ENCODE results near the gene KLF13.

The KLF13 gene

GRCh38 chr15:31362886-31363285 lies 36.3 kb downstream of the KLF13 start:
- DNase-seq = no peak
- Histone ChIP-seq H3K27ac (ENCODE audit: insufficient read depth, low read length, poor library complexity, severe bottlenecking) (peak overlapping the region; percentile 91), H3K9me3 (ENCODE audit: control insufficient read depth, low read length) (no peaks in the 10 kb centered on the region), H3K36me3 (ENCODE audit: control insufficient read depth, insufficient read depth, low read length) (no peaks in the 10 kb centered on the region), H3K27me3 (replicated peaks; ENCODE audit: control insufficient read depth, insufficient read depth, low read length, poor library complexity, severe bottlenecking) (no peaks in the 10 kb centered on the region), H3K4me1 (ENCODE audit: control insufficient read depth, insufficient read depth, low read length, poor library complexity, severe bottlenecking) (peaks cover 97% of the 10 kb centered on the region), H3K4me3 (ENCODE audit: insufficient read depth, low read depth, low read length, poor library complexity, severe bottlenecking) (no peak overlapping the region)

DNA sequence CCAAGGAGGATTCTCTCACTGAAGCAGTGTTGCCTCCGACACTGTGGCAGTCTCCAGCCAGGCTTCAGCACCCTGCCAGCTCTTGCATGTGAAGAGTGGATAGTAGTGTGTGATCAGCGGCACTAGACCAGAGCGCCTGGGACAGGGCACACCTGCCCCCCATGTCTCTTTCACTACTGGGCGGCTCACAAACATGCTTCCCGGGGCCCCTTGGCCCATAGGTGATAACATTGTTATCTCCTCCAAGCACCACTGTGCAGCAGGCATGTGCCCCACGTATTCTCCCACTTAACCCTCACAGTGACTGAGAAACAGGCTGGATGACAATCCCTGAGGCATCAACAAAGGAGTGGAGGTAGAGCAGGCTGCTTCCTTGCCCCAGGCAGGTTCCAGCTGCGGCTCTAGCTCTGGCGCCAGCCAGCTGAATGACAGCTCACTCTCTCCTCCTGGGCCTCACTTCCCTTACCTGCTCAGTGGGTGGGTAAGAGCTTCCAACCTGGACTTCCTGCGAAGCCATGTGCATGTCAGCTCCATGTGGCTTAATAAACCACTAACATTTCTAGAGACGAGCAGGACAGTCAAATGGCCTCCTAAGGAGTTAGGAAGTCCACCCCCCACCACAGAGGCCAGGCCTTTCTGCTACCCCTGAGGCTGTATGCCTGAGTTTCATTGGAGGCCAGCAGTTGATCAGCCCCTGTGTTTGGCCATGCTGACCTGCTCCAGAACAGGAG lies 37.8 kb downstream of the KLF13 start:
- H3K4me1 ChIP-seq (ENCODE audit: control insufficient read depth, insufficient read depth, low read length, poor library complexity, severe bottlenecking) = peaks cover 93% of the 10 kb centered on the region
- no peak for DNase-seq
- peak overlapping the region; percentile 22 for H3K4me3 ChIP-seq (ENCODE audit: insufficient read depth, low read depth, low read length, poor library complexity, severe bottlenecking)
- no peaks in the 10 kb centered on the region for H3K9me3 ChIP-seq (ENCODE audit: control insufficient read depth, low read length)
- peak overlapping the region; percentile 68 for H3K27ac ChIP-seq (ENCODE audit: insufficient read depth, low read length, poor library complexity, severe bottlenecking)
- H3K36me3 ChIP-seq (ENCODE audit: control insufficient read depth, insufficient read depth, low read length) = no peaks in the 10 kb centered on the region
- H3K27me3 ChIP-seq (replicated peaks; ENCODE audit: control insufficient read depth, insufficient read depth, low read length, poor library complexity, severe bottlenecking) = no peaks in the 10 kb centered on the region

- Histone ChIP-seq H3K4me1 (ENCODE audit: control insufficient read depth, insufficient read depth, low read length, poor library complexity, severe bottlenecking) (peaks cover 93% of the 10 kb centered on the region), H3K27ac (ENCODE audit: insufficient read depth, low read length, poor library complexity, severe bottlenecking) (peak overlapping the region; percentile 68), H3K36me3 (ENCODE audit: control insufficient read depth, insufficient read depth, low read length) (no peaks in the 10 kb centered on the region)
These were observed 38.5 kb downstream of the KLF13 start for GRCh38 chr15:31365032-31365654.

GRCh38 chr15:31365655-31366127 lies 39.1 kb downstream of the KLF13 start:
- H3K9me3 ChIP-seq (ENCODE audit: control insufficient read depth, low read length) = no peaks in the 10 kb centered on the region
- DNase-seq = peak; percentile 52 to 61 (median 61)
- H3K36me3 ChIP-seq (ENCODE audit: control insufficient read depth, insufficient read depth, low read length) = no peaks in the 10 kb centered on the region
- peaks cover 88% of the 10 kb centered on the region for H3K4me1 ChIP-seq (ENCODE audit: control insufficient read depth, insufficient read depth, low read length, poor library complexity, severe bottlenecking)
- H3K27me3 ChIP-seq (replicated peaks; ENCODE audit: control insufficient read depth, insufficient read depth, low read length, poor library complexity, severe bottlenecking) = no peaks in the 10 kb centered on the region
- H3K27ac ChIP-seq (ENCODE audit: insufficient read depth, low read length, poor library complexity, severe bottlenecking) = peak overlapping the region; percentile 68
- H3K4me3 ChIP-seq (ENCODE audit: insufficient read depth, low read depth, low read length, poor library complexity, severe bottlenecking) = no peak overlapping the region

More at GRCh38 chr15:31365032-31365654, 38.5 kb downstream of the KLF13 start:
- Histone ChIP-seq H3K4me3 (ENCODE audit: insufficient read depth, low read depth, low read length, poor library complexity, severe bottlenecking) (no peak overlapping the region), H3K27me3 (replicated peaks; ENCODE audit: control insufficient read depth, insufficient read depth, low read length, poor library complexity, severe bottlenecking) (no peaks in the 10 kb centered on the region), H3K9me3 (ENCODE audit: control insufficient read depth, low read length) (no peaks in the 10 kb centered on the region)
- no peak for DNase-seq

- DNase-seq = no peak
- no peaks in the 10 kb centered on the region for H3K27me3 ChIP-seq (replicated peaks; ENCODE audit: control insufficient read depth, insufficient read depth, low read length, poor library complexity, severe bottlenecking)
- no peaks in the 10 kb centered on the region for H3K36me3 ChIP-seq (ENCODE audit: control insufficient read depth, insufficient read depth, low read length)
- peaks cover 88% of the 10 kb centered on the region for H3K4me1 ChIP-seq (ENCODE audit: control insufficient read depth, insufficient read depth, low read length, poor library complexity, severe bottlenecking)
- no peaks in the 10 kb centered on the region for H3K9me3 ChIP-seq (ENCODE audit: control insufficient read depth, low read length)
- H3K27ac ChIP-seq (ENCODE audit: insufficient read depth, low read length, poor library complexity, severe bottlenecking) = peak overlapping the region; percentile 68
- peak overlapping the region; percentile 13 for H3K4me3 ChIP-seq (ENCODE audit: insufficient read depth, low read depth, low read length, poor library complexity, severe bottlenecking)
These were observed 39.6 kb downstream of the KLF13 start for GRCh38 chr15:31366169-31366734.

GRCh38 chr15:31367021-31367729 lies 40.5 kb downstream of the KLF13 start:
- H3K9me3 ChIP-seq (ENCODE audit: control insufficient read depth, low read length) = no peaks in the 10 kb centered on the region
- H3K4me1 ChIP-seq (ENCODE audit: control insufficient read depth, insufficient read depth, low read length, poor library complexity, severe bottlenecking) = peaks cover 83% of the 10 kb centered on the region
- DNase-seq = no peak
- H3K27ac ChIP-seq (ENCODE audit: insufficient read depth, low read length, poor library complexity, severe bottlenecking) = peak overlapping the region; percentile 68
- peaks cover 5% of the 10 kb centered on the region for H3K36me3 ChIP-seq (ENCODE audit: control insufficient read depth, insufficient read depth, low read length)
- H3K27me3 ChIP-seq (replicated peaks; ENCODE audit: control insufficient read depth, insufficient read depth, low read length, poor library complexity, severe bottlenecking) = no peaks in the 10 kb centered on the region
- peak overlapping the region; percentile 7 for H3K4me3 ChIP-seq (ENCODE audit: insufficient read depth, low read depth, low read length, poor library complexity, severe bottlenecking)

DNA sequence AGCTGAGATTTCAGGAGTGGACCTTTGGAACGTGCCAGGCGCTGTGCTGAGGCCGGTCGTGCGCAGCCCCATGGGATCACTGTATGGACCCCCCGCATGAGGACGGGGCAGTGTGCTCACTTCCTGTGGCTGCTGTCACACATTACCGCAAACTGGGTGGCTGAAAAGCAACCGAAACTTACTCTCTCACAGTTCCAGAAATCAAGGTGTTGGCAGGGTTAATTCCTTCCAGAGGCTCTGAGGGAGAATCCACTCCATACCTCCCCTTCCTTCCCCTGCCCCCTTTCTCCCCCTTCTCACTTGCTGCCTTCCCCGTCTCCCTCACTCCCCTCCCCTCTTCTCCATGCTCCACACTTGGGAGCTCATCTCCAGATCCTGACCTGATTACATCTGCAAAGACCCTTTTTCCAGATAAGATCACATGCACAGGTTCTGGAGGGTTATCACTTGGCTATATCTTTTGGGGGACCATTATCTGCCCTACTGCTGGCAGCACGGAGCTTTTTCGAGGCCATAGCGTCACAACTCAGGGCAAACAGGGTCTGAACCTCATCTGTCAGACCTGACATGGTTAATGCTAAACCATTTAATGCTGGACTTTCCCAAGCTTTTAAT lies 41.2 kb downstream of the KLF13 start:
- Histone ChIP-seq H3K4me3 (ENCODE audit: insufficient read depth, low read depth, low read length, poor library complexity, severe bottlenecking) (peak overlapping the region; percentile 7), H3K9me3 (ENCODE audit: control insufficient read depth, low read length) (no peaks in the 10 kb centered on the region), H3K4me1 (ENCODE audit: control insufficient read depth, insufficient read depth, low read length, poor library complexity, severe bottlenecking) (peaks cover 77% of the 10 kb centered on the region), H3K27me3 (replicated peaks; ENCODE audit: control insufficient read depth, insufficient read depth, low read length, poor library complexity, severe bottlenecking) (no peaks in the 10 kb centered on the region), H3K27ac (ENCODE audit: insufficient read depth, low read length, poor library complexity, severe bottlenecking) (peak overlapping the region; percentile 58), H3K36me3 (ENCODE audit: control insufficient read depth, insufficient read depth, low read length) (peaks cover 12% of the 10 kb centered on the region)
- no peak for DNase-seq

DNA sequence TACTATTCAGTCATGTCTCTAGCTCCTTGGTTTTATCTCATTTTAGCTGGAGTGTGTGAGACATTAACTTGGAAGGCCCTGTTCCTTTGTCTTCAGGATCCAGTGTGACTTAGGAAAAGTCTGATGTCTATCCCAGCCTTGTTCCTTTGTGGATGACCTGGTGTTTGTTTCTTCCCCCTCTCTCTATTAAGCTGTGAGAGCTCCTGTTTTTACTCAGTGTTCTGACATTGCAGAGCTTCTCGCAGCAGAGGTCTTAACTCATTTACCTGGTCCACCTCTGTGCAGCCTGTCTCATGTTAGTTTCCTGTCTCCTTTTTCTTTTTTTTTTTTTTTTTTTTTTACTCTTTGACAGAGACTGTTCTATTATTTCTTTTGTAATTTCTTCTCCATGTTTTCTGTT lies 43.1 kb downstream of the KLF13 start:
- peaks cover 59% of the 10 kb centered on the region for H3K4me1 ChIP-seq (ENCODE audit: control insufficient read depth, insufficient read depth, low read length, poor library complexity, severe bottlenecking)
- no peak for DNase-seq
- no peaks in the 10 kb centered on the region for H3K27me3 ChIP-seq (replicated peaks; ENCODE audit: control insufficient read depth, insufficient read depth, low read length, poor library complexity, severe bottlenecking)
- peaks cover 30% of the 10 kb centered on the region for H3K36me3 ChIP-seq (ENCODE audit: control insufficient read depth, insufficient read depth, low read length)
- H3K27ac ChIP-seq (ENCODE audit: insufficient read depth, low read length, poor library complexity, severe bottlenecking) = no peak overlapping the region
- H3K4me3 ChIP-seq (ENCODE audit: insufficient read depth, low read depth, low read length, poor library complexity, severe bottlenecking) = no peak overlapping the region
- H3K9me3 ChIP-seq (ENCODE audit: control insufficient read depth, low read length) = no peaks in the 10 kb centered on the region

DNA sequence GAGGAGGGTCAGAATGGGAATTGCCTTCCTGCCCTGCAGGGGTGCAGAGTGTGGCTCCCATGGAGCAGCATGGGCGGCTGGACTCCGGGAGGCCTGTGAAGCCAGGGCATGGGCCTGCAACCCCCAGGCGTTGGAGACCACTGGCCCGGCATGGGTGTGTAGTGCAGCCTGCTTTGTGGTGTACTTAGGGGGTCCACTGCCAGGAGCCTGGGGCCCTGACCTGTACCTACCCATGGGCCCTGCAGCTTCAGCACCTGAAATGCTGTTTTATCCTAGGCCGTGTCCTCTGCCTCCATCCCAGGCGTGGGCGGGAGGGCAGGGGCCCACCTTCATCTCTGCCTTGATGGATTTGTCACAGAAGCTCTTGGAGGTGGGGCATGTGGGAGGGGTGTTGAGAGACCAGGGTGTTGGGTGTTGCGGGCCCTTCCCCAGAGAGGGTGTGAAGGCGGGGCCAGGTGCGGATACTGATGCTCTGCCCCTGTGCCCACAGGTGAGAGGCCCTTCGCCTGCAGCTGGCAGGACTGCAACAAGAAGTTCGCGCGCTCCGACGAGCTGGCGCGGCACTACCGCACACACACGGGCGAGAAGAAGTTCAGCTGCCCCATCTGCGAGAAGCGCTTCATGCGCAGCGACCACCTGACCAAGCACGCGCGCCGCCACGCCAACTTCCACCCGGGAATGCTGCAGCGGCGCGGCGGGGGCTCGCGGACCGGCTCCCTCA lies 45.0 kb downstream of the KLF13 start:
- no peak for DNase-seq
- peaks cover 42% of the 10 kb centered on the region for H3K4me1 ChIP-seq (ENCODE audit: control insufficient read depth, insufficient read depth, low read length, poor library complexity, severe bottlenecking)
- peaks cover 37% of the 10 kb centered on the region for H3K36me3 ChIP-seq (ENCODE audit: control insufficient read depth, insufficient read depth, low read length)
- no peak overlapping the region for H3K4me3 ChIP-seq (ENCODE audit: insufficient read depth, low read depth, low read length, poor library complexity, severe bottlenecking)
- H3K9me3 ChIP-seq (ENCODE audit: control insufficient read depth, low read length) = no peaks in the 10 kb centered on the region
- H3K27me3 ChIP-seq (replicated peaks; ENCODE audit: control insufficient read depth, insufficient read depth, low read length, poor library complexity, severe bottlenecking) = no peaks in the 10 kb centered on the region
- H3K27ac ChIP-seq (ENCODE audit: insufficient read depth, low read length, poor library complexity, severe bottlenecking) = no peak overlapping the region
